OCI-LY1 (cell line): ENCODE data around the gene B3GNT8.

Experiments
- H2AFZ ChIP-seq: fragments of 200-600 bp; sonication (generic), shearing (Covaris generic); 2 replicates; pipeline ENCODE4 v1.6.0; 2014; ENCODE audit warnings: antibody characterized with exemption, mild to moderate bottlenecking, low read length
- H3F3A ChIP-seq: fragments of 200-600 bp; sonication (generic), shearing (Covaris generic); 2 replicates; pipeline ENCODE4 v1.6.0; 2014; ENCODE audit warnings: mild to moderate bottlenecking, antibody characterized with exemption, low read length, moderate library complexity; ENCODE audit not compliant: insufficient read depth
- H3K27ac ChIP-seq: fragments of 200-600 bp; sonication (generic); 2 replicates; pipeline ENCODE4 v1.5.1; 2014; ENCODE audit warnings: low read length, mixed run types, mild to moderate bottlenecking, low read depth; ENCODE audit not compliant: poor library complexity, severe bottlenecking
- H3K27me3 ChIP-seq: fragments of 200-600 bp; sonication (generic); 2 replicates; pipeline ENCODE4 v1.6.0; 2014; ENCODE audit warnings: antibody characterized with exemption, mild to moderate bottlenecking, low read length, moderate library complexity; ENCODE audit not compliant: insufficient read depth
- H3K36me3 ChIP-seq: fragments of 200-600 bp; sonication (generic); 2 replicates; pipeline ENCODE4 v1.6.1; 2014; ENCODE audit warnings: mild to moderate bottlenecking, antibody characterized with exemption, low read length, moderate library complexity, mixed read lengths; ENCODE audit not compliant: insufficient read depth
- H3K4me1 ChIP-seq: fragments of 200-600 bp; sonication (generic); 2 replicates; pipeline ENCODE4 v1.5.1; 2014; ENCODE audit warnings: mild to moderate bottlenecking, low read length, moderate library complexity; ENCODE audit not compliant: insufficient read depth, severe bottlenecking
- H3K4me2 ChIP-seq: fragments of 200-600 bp; sonication (generic), shearing (Covaris generic); 2 replicates; pipeline ENCODE4 v1.6.1; 2014; ENCODE audit warnings: low read length
- H3K4me3 ChIP-seq: fragments of 200-600 bp; sonication (generic); 2 replicates; pipeline ENCODE4 v1.5.1; 2014; ENCODE audit warnings: low read length, low read depth, mild to moderate bottlenecking, mixed read lengths; ENCODE audit not compliant: poor library complexity, severe bottlenecking
- H3K79me2 ChIP-seq: fragments of 200-600 bp; shearing (Covaris generic); 2 replicates; pipeline ENCODE4 v1.6.1; 2016; ENCODE audit warnings: mixed run types, low read length, mixed read lengths; ENCODE audit not compliant: insufficient read depth
- H3K9ac ChIP-seq: fragments of 200-600 bp; sonication (generic), shearing (Covaris generic); 2 replicates; pipeline ENCODE4 v1.6.1; 2014; ENCODE audit warnings: mild to moderate bottlenecking, low read length, mixed read lengths
- H3K9me2 ChIP-seq: fragments of 200-600 bp; sonication (generic), shearing (Covaris generic); 2 replicates; pipeline ENCODE4 v1.6.1; 2014; ENCODE audit warnings: low read depth, mild to moderate bottlenecking, low read length, mixed read lengths
- H3K9me3 ChIP-seq: fragments of 200-600 bp; shearing (Covaris generic); 2 replicates; pipeline ENCODE4 v1.6.1; 2014; ENCODE audit warnings: low read length, mixed read lengths
- H4K20me1 ChIP-seq: fragments of 200-600 bp; sonication (generic), shearing (Covaris generic); 2 replicates; pipeline ENCODE4 v1.6.0; 2016; ENCODE audit warnings: mild to moderate bottlenecking, low read length; ENCODE audit not compliant: insufficient read depth
- EZH2 ChIP-seq: fragments of 200-600 bp; sonication (generic), shearing (Covaris generic); IDR thresholded peaks from 2 replicates; pipeline ENCODE4 v1.8.0; 2017; ENCODE audit warnings: borderline replicate concordance, mixed run types, mild to moderate bottlenecking, antibody characterized with exemption, low read length, moderate library complexity, mixed read lengths
- TF ChIP-seq, protein P1 (sequence below): fragments of 200-600 bp; sonication (generic), shearing (Covaris generic); IDR thresholded peaks from 2 replicates; pipeline ENCODE4 v1.5.1; 2017; ENCODE audit warnings: mild to moderate bottlenecking, antibody characterized with exemption, low read length, moderate library complexity, mixed read lengths

B3GNT8 gene

DNA sequence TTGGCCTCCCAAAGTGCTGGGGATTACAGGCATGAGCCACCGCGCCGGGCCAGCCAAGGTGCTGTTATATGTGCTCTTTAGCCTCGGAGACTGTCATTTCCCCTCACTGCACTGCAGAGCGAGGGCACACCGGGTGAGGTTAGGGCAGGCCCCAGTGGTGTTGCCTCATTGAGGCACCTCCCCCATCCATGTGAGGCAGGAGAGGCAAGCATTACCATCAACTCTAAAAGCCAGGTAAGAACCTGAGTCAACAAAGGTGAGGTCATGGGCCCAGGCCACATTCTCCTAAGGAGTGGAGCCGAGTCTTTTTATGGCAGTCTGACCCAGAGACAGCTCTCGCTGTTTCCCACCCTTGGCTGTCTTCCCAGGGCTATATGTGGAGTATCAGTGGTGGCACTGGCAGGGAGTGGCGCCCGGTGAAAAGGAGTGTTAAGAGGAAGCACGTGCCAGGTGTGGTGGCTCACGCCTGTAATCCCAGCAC lies 10.9 kb downstream of the B3GNT8 start:
- Histone ChIP-seq H3K27ac (no peak overlapping the region), H3K9me2 (no peaks in the 10 kb centered on the region), H4K20me1 (no peaks in the 10 kb centered on the region), H3K36me3 (peaks cover 60% of the 10 kb centered on the region), H2AFZ (no peak overlapping the region), H3K79me2 (no peaks in the 10 kb centered on the region), H3F3A (no peaks in the 10 kb centered on the region), H3K4me3 (no peak overlapping the region), H3K4me2 (no peak overlapping the region), H3K9me3 (no peaks in the 10 kb centered on the region), H3K27me3 (no peaks in the 10 kb centered on the region), H3K9ac (no peak overlapping the region), H3K4me1 (no peaks in the 10 kb centered on the region)
- TF ChIP-seq, protein P1, sequence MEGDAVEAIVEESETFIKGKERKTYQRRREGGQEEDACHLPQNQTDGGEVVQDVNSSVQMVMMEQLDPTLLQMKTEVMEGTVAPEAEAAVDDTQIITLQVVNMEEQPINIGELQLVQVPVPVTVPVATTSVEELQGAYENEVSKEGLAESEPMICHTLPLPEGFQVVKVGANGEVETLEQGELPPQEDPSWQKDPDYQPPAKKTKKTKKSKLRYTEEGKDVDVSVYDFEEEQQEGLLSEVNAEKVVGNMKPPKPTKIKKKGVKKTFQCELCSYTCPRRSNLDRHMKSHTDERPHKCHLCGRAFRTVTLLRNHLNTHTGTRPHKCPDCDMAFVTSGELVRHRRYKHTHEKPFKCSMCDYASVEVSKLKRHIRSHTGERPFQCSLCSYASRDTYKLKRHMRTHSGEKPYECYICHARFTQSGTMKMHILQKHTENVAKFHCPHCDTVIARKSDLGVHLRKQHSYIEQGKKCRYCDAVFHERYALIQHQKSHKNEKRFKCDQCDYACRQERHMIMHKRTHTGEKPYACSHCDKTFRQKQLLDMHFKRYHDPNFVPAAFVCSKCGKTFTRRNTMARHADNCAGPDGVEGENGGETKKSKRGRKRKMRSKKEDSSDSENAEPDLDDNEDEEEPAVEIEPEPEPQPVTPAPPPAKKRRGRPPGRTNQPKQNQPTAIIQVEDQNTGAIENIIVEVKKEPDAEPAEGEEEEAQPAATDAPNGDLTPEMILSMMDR, result no peak
- no peak for TF ChIP-seq EZH2

GRCh38 chr19:41415154-41415571 lies 12.0 kb downstream of the B3GNT8 start:
- H3K4me1 ChIP-seq, result no peaks in the 10 kb centered on the region
- no peak overlapping the region for H3K27ac ChIP-seq
- H3K36me3 ChIP-seq, result peaks cover 64% of the 10 kb centered on the region

GRCh38 chr19:41414461-41414860 lies 12.7 kb downstream of the B3GNT8 start:
- Histone ChIP-seq H2AFZ (no peak overlapping the region), H3K9me2 (no peaks in the 10 kb centered on the region), H3K4me3 (no peak overlapping the region), H4K20me1 (no peaks in the 10 kb centered on the region), H3K4me1 (no peaks in the 10 kb centered on the region), H3K79me2 (no peaks in the 10 kb centered on the region), H3K27me3 (no peaks in the 10 kb centered on the region), H3K27ac (no peak overlapping the region), H3K9me3 (no peaks in the 10 kb centered on the region), H3K36me3 (peaks cover 60% of the 10 kb centered on the region), H3K4me2 (no peak overlapping the region), H3F3A (no peaks in the 10 kb centered on the region), H3K9ac (no peak overlapping the region)
- TF ChIP-seq EZH2, result no peak
- TF ChIP-seq, protein P1, result no peak

More at GRCh38 chr19:41415154-41415571, 12.0 kb downstream of the B3GNT8 start:
- Histone ChIP-seq H2AFZ (no peak overlapping the region), H3K9me2 (no peaks in the 10 kb centered on the region), H3K4me2 (no peak overlapping the region), H3K27me3 (no peaks in the 10 kb centered on the region), H3K4me3 (no peak overlapping the region), H3F3A (no peaks in the 10 kb centered on the region), H3K9me3 (no peaks in the 10 kb centered on the region), H3K9ac (no peak overlapping the region), H3K79me2 (no peaks in the 10 kb centered on the region), H4K20me1 (no peaks in the 10 kb centered on the region)
- TF ChIP-seq, protein P1, result no peak
- no peak for TF ChIP-seq EZH2
